ENCODE results near the gene AARS1.
"Not testable (repeated sequence)": the region's sequence is repeated elsewhere in the genome, so short reads cannot be mapped to it uniquely, and the experiment has no call there.

The AARS1 gene

DNA sequence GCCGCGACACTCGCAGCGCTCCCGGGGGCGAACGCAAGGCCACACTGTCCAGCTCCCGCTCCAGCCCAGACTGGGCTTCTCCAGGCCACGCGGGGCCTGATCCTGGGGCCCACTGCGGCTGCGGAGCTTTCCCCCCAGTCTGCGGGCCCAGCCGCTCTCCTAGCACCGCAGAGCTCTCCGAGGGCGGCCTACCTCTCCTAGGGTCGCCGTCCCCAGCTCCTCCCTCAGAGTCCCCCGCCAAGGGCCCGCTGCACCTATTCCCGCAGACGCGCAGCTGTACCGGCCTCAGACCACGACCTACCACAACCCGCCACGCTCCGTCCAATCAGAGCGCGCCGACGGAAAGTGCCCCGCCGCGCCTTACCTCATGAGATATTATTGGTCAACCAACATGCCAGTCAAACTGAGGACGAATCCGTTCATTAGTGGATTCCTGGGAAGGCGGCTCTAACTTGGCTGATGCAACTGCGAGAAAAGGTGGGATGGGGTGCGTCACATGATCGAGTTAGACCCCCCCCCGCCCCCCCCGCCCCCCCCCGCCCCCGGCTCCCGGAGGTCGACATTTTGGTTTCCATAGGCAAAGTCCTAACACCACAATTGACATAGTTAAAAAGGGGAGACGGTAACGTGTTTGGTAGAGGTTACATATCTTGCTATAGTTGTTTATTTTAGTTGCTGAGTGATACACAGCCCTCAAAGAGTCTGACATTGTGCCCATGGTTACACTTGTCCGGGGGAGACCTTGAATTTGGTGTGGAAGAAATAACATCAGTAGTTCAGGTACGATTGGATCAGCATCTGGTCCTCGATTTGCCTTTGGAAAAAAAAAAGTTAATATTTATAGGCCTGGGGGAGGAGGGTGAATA, at the start of gene AARS1:
AARS1 (minus strand) TSS at position 278 of the 866 bp plus-strand sequence. CDS start 6,743 bp downstream, outside the sequence.
- DNase-seq = peak; percentile 98

DNA sequence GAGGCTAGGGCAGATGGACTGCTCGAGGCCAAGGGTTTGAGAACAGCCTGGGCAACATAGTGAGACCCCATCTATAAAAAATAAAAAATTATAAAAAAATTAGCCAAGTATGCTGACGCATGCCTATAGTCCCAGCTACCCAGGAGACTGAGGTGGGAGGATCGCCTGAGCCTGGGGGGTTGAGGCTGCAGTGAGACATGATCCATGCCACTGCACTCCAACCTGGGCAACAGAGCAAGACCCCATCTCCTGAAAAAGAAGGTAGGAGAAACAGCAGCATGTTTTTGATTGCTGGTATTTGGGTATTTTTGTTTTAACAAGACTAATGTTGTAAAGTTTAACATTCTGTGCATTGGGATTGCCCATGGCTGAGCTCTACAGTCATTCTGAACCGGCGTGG, 48.5 kb upstream of the AARS1 start:
- DNase-seq = no peak

DNA sequence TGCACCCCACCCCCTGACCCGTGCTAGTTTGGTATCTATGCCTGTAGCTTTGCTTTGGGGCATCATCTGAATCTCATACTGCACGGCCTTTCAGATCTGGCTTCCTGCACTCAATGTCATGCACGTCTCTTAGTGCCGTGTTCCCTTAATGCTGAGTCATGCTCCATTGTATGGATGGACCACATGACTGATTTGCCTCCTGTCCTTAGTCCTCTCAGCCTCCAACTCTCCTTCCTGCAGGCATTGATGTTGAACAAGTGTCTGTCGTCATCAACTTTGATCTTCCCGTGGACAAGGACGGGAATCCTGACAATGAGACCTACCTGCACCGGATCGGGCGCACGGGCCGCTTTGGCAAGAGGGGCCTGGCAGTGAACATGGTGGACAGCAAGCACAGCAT, 43.4 kb upstream of the AARS1 start:
- DNase-seq = not testable (repeated sequence)

DNA sequence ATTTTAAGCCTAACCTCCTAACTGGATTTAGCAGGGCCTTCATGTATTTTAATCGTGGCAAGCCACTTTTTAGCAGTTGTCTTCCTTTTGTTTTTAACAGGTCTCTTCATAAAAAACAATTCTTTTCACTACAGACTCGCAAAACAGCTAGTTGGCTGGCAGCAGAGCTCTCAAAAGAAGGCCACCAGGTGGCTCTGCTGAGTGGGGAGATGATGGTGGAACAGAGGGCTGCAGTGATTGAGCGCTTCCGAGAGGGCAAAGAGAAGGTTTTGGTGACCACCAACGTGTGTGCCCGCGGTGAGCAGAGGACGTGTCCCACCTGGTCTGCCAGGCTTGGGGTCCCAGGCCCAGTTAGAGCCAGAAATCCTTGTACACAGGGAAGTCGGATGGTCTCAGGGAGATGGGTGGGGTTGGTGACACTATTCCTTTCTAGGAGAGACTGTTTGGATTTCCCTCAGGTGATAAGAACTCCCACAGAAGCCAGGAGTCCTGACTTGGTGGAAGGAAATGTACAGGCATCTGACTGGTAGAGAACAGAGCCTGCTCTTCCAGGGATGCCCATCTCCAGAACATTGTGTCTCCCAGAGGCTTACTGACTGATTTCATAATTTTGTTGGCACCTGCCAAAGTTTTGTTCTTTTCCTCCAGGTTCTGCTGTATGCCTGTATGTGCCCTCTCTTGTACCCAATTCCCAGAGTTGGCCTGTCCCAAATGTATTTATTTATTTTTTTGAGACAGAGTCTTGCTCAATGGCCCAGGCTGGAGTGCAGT, 42.5 kb upstream of the AARS1 start:
- DNase-seq = peak in 1 of 2 experiments; percentile 0

DNA sequence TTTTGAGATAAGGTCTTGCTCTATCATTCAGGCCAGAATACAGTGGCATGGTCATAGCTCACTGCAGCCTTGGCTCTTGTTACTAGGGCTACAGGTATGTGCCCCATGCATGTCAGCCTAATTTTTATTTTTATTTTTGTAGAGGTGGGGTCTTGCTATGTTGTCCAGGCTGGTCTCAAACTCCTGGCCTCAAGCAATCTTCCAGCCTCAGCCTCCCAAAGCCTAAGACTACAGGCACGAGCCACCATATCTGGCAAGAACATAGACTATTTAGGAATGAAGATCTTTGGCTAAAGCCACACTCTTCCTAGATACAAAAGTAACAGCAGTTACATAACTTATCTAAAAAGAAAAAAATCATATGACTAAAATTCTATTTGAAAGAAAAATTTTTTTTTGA, 41.8 kb upstream of the AARS1 start:
- DNase-seq = no peak

DNA sequence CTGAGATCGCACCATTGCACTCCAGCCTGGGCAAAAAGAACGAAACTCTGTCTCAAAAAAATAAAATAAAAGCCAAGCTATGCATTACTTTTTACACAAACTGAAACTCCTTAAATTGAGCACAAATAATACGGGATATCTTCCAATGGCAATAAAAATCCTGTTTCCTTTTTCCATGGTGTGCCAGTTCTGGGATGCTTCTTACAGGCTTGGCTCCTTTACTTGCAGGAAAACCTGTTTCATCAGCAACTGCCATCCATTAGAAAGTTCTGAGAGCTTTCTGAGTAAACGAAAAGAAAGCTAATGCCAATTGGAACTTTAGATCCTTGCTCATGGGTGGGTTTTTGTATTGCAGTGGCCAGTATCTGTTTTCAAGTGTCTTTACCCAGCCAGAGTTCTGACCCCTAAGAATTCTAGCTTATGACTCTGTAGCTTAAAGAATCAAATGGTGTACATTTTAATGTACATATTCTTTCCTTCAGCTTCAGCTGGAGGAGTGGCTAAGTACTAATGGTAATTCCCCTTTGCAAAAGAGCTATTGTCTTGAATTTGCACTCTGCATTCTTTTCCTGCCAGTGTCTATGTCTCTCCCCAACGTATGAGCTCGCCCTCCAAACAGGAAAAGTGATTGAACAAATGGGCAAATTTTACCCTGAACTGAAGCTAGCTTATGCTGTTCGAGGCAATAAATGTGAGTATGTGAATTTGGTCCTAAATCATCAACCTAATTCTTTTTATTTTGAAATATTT, 35.9 kb upstream of the AARS1 start:
- no peak for DNase-seq

DNA sequence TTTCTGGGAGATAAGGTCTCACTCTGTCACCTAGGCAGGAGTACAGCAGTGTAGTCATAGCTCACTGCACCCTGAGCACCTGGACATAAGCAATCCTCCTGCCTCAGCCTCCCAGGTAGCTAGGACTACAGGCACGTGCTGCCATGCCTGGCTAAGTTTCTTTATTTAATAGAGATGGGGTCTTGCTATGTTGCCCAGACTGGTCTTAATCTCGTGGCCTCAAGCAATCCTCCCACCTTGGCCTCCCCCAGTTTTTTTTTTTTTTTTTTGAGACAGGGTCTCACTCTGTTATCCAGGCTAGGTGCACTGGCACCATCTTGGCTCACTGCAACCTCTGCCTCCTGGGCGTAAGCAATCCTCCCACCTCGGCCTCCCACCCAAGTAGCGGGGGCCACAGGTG, 30.8 kb upstream of the AARS1 start:
- no peak for DNase-seq

DNA sequence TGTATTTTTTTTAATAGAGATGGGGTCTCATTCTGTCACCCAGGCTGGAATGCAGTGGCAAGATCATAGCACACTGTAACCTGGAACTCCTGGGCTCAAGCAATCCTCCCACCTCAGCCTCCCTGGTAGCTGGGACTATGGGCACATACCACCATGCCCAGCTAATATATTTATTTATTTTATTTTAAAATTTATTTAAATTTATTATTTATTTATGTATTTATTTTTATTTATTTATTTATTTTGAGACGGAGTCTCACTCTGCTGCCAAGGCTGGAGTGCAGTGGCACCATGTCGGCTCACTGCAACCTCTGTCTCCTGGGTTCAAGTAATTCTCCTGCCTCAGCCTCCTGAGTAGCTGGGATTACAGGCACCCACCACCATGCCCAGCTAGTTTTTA, 18.4 kb upstream of the AARS1 start:
- not testable (repeated sequence) for DNase-seq

DNA sequence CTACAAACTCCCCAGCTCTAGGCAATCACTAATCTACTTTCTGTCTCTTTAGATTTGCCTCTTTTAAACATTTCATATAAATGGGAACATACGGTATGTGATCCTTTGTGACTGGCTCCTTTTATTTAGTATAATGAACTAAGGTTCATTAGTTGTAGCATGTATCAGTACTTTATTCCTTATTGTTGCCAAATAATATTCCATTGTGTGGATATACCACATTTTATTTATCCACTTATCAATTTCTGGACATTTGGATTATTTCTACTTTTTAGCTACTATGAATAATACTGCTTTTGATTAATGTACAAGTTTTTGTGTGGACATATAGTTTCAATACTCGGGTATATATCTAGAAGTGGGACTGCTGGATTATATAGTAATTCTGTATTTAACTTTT, 17.6 kb upstream of the AARS1 start:
- no peak for DNase-seq

DNA sequence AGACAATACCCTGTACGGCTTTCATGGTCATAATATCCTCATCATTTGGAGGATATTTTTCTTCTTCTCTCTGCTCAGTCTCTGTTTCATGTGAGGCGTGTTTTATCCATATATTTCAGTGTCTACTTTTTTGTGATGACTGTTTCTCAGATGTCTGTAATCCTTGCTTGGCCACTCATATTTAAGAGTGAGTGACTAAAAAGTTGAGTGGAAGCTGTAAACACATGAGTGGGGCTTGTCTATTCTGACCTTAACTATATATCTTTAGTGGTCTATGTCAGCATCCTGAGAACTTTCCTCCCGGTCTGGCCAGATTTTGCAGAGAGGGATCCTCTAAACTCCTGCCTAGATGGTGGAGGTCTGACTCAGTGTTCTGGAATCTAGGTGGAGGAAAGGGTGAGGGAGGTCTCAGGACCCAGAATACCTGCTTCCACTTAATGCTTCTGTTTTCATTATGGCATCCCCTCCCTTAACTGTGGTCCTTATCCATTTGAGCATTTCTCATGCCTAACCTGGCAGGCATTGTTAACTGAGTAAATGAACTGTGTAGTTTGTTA, 15.7 kb upstream of the AARS1 start:
- DNase-seq = no peak

DNA sequence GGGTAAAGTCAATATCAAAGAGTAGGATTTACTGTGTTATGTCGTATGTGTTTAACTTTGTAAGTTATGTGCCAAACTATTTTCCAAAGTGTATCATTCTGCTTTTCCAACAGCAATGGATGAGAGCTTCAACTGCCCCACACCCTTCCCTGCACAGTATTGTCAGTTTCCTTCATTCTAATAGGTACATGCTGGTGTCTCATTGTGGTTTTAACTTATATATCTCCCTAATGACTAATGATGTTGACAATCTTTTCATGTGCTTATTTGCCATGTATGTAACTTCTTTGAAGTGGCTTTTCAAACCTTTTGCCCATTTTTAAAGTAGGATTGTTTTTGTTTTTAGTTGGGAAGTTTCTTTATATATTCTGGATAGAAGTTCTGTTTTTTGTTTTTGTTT, 13.4 kb upstream of the AARS1 start:
- DNase-seq = no peak

DNA sequence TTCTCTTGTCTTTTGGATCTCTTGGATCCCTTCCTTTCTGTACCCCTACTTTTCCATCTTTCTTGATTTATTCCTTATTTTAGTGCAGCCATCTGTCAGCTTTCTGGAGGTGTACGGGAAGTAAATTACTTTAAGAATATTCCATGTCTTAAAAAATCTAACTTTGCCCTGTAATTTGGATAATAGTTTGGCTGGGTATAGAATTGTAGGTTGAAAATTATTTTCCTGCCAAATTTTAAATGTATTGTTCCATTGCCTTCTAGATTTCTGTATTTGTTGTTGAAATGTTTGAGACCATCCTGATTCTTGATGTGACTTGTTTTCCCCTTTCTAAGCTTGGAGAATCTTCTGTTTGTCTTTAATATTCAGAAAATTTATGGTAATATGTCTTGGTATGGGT, 11.8 kb upstream of the AARS1 start:
- no peak for DNase-seq

DNA sequence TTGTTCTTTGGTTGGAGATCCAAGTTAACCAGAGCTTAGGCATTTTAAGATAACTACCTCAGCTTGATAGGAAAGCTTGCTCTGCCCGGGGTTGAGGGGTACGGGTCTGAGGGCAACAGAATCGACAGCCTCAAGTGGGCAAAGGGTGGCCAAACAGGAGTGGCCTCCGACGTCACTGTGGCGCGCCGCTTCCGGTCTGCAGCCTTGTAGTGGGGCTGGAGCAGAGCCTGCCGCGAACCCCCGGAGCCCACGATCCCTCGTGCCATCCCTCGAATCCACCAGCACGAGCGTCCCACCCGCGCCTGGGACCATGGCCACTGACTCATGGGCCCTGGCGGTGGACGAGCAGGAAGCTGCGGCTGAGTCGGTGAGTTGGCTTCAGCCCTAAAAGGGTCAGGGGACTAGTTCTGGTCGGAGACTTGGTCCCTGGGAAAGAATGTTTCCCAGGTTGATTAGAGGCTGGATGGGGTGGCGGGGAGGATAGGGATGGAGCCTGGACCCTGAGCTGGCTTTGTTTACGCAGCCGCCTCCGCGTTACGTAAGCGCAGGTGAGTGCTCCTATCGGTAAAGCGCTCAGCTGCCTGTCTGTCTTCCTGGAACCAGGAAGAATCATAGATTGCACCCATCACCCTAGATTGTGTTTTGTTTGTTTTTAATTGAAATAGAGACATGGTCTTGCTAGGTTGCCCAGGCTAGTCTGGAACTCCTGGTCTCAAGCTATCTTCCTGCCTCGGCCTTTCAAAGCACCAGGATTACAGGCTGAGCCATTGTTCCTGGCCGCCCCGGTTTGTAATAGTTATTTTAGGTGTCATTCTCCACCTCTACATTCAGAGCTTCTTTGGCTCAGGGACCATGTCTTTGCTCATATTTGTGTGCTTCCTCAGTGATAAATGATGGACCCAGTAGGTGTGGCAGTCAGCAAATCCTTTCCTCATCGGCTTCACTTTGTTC, 10.0 kb upstream of the AARS1 start, which contains the start of gene DDX19B:
DDX19B (plus strand) TSS at position 199 of the 951 bp plus-strand sequence; CDS start at position 311, 112 bp downstream.
- peak; percentile 43 to 71 for DNase-seq

DNA sequence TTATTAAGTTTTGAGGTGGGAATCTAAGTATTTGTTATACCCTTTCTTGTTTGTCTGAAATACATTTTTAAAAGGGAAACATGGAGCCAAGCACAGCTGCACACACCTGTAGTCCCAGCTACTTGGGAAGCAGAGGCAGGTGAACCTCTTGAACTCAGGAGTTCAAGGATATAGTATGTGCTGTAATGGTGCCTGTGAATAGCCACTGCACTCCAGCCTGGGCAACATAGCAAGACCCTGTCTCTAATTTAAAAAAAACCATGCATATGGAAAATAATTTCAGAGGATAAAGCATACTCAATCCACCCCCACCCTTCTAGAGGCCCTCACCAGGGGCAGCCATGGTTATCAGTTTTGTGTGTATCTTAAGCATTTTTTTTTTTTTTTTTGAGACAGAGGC, 6.3 kb upstream of the AARS1 start:
- no peak for DNase-seq

DNA sequence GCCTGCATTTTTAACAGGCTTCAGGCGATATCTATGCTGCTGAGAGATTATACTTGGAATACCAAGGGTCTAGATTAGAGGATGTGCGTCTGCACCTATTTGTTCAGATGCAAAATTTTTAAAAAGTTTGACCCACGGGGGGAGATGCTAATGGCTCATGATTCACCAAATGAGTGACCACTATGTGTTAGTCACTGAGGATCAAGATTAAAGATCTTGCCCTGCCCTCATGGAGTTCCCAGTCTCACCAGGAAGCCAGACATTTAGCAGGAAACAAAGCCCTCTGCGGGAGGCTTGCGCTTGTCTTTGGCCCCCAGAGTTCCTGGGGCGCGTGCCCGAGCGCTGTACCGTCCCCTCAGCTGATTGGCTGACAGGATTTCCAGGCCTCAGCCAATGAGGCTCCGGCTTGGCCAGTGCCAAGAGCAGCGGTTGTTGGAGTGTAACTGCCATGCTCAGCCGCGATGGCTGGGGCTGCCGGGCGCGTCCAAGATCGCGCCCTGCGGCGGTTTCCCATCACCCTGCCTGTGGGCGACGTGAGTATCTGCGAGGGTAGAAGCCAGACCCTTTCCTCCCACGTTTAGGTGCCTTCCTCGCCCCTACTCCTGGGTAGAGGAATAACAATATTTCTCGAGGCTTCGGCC, 5.2 kb upstream of the AARS1 start:
- no peak for DNase-seq

DNA sequence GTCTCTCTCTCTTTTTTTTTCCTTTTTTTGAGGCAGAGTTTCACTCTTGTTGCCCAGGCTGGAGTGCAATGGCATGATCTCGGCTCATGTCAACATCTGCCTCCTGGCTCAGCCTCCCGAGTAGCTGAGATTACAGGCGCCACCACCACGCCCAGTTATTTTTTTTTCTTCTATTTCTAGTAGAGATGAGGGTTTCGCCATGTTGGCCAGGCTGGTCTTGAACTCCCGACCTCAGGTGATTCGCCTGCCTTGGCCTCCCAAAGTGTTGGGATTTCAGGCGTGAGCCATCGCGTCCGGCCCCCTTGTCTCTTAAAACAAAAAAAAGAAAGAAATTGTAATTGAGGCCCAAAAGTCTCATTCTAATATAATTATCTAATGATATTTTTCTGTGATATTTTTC, 2.8 kb upstream of the AARS1 start:
- DNase-seq = not testable (repeated sequence)

DNA sequence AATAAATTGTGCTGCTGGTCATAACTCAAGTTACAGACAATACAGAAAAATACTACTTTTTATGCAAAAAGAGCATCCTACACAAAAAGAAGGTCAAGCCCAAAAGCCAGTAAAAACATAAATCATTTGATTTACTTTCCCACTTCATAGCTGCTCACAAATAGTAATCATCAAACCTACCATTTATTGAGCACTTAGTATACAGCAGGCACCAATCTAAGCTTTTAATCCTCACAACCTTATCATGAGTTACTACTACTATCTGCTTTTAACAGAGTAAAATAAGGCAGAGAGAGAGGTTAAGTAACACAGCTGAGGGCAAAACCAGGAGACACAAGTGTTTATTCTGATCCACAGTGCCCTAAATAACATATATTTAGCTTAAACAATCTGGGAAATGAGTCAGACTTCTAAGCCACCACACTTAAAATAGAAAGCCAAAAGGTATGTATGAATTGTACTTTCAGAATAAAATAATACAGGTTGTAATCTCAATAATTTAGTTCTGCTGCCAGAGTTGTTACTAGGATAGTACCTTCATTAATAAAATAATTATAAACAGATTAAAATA, 1.7 kb upstream of the AARS1 start:
- no peak for DNase-seq

DNA sequence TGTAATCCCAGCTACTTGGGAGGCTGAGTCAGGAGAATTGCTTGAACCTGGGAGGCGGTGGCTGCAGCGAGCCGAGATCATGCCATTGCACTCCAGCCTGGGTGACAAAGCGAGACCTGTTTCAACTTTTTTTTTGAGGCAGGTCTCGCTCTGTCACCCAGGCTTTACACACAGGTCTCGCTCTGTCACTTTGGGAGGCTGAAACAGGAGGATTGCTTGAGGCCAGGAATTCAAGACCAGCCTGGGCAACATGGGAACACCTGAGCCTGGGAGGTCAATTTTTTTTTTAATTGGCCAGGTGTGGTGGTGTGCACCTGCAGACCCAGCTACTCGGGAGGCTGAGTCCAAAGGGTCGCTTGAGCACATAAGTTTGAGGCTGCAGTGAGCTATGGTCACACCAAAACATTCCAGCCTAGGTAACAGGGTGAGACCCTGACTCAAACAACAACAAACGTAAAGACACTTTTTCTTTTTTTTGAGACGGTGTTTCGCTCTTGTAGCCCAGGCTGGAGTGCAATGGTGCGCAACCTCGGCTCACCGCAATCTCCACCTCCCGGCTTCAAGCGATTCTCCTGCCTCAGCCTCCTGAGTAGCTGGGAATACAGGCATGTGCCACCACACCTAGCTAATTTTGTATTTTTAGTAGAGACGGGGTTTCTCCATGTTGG, 1.9 kb downstream of the AARS1 start:
- not testable (repeated sequence) for DNase-seq

DNA sequence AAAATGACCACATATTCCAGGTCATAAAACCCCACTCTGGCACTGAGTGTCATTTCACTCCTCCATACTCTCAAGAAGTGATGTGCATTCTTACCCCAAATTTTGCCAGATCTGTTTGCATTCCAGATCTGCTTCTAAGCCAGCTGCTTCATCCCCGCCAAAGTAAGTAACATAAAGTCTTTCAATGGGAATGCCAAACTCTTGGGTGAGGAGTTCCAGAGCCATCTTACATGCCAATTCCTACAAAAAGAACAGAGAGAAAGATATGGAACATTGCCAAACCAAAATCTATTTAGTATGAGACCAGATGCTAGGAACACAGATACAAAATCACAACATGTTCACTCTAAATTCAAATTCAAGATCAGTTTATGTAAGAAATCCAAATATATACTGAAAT, 12.9 kb downstream of the AARS1 start:
- no peak for DNase-seq

DNA sequence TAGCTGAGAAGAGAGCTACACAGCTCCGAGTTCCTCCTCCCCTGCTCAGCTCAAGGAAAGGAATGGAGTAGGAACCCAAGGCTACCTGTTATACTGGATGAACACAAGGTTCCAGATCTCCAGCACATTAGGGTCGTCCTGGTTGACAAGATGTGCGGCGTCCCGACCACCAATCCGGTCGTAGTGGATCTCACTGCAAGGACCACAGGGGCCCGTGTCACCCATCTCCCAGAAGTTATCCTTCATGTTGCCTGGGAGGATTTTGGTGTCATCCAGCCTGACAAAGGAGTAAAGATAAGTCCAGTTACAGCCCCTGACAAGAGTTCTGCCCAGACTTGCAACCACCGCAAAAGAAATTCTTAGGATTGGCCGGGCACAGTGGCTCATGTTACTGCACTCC, 17.6 kb downstream of the AARS1 start:
- no peak for DNase-seq
